ENCODE results near the gene CHST15. TPM values are rescaled to one million over a fixed set of nuclear protein-coding genes. Genes with fewer than 3 reads are reported as not detected.

The CHST15 gene
- total RNA-seq, 1 donor from 2014 or later: 0.49 TPM

DNA sequence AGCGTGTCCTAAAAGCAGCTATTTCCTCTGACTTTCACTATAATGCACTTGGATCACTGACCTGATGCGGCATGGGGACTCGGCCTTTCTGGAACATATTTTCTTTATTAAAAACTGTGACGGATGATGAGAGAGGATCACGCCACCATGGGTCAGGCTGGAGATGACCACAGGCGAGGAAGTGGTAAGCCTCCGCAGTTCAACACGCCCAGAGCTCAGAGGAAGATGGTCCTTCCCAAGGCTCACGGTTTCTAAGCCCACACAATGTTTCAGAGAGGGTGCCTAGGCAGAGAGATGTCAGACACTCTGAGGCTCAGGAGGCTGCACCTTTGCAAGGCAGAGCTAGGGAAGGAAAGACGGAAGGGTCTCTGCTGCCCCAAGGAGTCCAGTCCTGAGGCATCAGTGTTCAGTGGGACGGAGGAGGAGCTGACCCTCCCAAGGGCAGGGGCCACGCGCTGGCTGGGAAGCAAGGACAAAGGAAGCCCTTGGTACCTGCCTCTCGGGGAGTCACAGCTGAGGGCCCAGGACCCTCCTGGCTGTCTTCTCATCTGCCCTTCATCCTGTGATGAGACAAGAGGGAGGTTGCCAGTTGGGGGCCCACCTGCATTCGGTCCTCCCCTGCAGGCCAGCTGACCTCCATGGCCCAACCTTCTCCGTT, 9.5 kb downstream of the CHST15 start:
- intact Hi-C loops (cut with micrococcal nuclease): no loop called here

DNA sequence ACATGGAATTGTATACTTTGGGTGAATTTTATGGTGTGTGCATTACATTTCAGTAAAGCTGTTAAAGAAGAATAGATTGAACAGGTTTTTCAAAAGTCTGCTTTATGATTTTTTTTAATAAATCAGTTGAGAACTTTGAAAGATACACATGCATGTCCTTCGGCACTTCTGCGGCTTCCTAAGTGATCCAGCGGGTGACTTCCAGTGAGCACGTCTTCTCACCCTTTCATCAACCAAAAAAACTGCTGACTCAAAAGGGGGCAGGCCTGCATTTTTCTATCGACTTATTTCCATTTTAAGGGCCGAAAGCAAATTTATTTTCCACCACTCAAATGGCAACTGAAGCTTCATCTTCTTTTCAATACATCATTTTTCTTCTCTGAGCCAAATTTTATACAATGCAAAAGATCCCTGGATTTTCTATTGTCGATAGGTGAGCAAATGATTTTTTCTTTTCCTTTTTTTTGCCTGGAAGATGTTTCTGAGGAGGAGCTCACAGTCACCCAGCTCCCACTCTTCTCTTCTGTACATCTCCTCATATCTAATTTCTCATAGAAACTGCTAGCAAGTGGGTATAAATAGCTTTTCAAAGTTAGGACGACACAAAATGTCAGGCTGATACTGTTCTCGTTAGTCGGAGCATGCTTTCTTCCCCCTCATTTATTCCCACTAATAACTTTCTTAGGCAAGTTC, 10.2 kb downstream of the CHST15 start:
- intact Hi-C loops (cut with micrococcal nuclease): no loop called here

DNA sequence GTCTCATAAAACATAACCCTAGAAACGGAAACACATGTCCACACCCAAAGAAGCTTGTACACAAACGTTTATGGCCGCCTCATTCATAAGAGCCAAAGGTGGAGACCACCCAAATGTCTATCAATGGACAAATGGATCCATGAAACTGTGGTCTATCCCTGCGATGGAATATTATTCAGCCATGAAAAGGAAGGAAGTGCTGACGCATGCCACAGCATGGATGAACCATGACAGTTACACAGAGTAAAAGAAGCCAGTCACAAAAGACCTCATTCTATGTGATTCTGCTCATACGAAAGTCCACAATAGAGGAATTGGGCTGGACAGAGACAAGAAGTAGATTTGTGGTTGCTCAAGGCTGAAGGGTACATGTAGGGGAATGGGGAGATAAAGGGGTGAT, 10.8 kb downstream of the CHST15 start:
- intact Hi-C loops (cut with micrococcal nuclease): no loop called here

DNA sequence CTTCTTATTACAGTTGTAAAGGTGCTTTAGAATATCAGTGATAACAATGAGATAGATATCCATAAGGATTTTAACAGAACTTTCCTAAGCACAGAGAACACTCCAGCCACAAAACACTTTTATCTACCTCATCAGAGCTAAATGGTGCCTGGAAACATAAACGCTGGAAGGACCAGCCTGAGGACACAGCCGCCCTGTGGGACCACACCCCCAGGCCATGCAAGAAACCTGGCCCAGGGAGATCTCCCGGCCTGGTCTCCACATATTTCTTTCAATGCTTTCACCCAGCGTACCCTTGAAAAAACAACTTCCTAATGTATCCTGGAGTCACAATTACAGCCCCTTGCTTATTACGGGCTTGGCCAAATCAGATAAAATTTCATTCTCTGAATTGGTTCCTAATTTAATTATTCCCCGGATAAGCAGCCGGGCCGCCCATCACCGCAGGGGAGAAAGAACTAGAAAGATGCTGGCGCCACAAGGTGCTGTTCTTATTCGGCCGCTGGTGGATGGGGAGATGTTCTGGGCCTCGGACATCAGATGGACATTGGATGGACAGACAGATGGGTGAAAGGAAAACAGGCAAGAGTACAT, 11.8 kb downstream of the CHST15 start:
- intact Hi-C loops (cut with micrococcal nuclease): no loop called here

DNA sequence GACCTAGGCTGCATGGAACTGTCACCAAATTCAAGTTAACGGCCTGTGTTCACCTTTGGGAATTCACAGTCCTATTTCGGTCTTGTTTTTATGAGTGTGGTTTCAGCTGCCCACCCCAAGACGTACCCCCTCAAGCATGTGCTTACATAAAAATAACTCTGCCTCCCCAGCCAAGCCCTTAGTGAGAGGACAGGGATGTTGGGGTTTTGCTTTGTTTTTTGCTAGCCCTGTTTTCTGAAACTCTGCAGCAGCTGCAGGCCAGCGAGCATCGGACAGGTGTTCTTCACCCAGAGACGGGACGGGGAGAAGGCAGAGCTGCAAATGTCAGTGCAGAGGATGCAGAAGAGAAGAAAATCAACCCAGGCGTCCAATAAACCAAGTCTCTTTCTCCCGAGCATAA, 13.5 kb downstream of the CHST15 start:
- intact Hi-C loops (cut with micrococcal nuclease): no loop called here

DNA sequence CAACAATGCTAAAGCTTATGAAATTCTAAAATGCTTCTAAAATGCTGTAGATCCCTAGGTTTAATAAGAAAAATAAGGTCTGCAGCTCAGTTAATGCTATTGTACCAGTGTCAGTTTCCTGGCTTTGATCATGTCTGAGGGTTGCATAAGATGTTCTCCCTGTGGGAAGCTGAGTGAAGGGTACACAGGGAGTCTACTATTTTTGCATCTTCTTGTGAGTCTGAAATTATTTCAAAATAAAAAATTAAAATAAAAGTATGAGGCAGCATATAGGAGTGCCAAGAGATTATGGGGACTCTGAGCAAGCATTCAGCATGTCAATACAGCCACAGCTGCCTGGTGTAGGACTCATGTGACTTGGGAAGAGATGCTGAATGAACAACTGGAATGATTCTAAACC, 14.7 kb downstream of the CHST15 start:
- intact Hi-C loops (cut with micrococcal nuclease): no loop called here

DNA sequence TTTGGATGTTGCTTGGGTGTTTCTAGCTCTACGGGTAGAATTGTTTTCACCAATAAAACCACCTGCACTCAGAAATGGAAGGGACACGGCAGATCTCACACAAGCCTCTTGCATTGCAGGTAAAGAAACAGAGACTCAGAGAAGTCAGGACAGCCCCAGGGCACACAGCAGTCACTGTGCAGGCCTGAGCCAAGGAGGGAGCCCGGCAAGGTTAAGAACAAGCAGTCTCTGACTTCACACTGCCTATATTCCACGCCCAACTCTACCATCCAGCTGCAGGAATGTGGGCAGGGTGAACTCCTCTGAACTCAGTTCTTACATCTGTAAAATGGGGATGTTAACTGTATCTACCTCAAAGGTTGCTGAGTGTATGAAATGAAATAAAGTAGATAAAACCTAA, 15.4 kb downstream of the CHST15 start:
- intact Hi-C loops (cut with micrococcal nuclease): no loop called here

DNA sequence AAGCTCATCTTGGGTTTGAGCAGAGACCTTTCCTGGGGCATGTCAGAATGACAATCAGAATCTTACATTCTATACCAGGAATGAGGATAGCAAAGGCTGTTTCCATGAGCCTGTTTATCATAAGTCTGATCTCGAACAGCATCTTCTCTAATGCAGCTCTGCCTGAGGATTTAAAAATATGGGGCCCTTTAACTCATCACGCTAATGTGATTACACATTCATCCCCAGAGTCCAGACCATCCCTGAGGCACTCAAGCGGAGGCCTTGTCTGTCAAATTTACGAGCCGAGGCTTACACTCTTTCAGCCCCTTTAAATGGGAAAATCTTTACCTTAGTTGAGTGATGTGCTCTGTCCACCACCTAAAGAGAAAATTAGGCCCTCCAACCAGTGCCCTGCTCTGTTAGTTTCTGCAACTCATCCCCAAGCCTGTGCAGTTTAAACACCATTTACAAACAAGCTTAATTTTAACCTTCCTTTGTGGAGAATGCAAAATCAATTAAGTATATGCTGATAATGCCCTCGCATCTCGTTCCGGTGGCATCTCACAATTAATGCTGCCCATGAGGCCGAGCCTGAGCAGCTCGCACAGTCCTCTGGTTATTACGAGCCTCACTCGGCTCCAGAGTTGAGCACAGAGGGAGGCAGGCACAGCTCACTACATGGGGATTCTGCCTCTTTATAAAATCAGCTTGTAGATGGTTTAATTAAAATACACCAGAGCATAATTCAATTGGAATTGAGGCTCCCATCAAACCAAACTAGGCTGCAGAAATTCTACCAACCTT, 16.0 kb downstream of the CHST15 start:
- intact Hi-C loops (cut with micrococcal nuclease): no loop called here

DNA sequence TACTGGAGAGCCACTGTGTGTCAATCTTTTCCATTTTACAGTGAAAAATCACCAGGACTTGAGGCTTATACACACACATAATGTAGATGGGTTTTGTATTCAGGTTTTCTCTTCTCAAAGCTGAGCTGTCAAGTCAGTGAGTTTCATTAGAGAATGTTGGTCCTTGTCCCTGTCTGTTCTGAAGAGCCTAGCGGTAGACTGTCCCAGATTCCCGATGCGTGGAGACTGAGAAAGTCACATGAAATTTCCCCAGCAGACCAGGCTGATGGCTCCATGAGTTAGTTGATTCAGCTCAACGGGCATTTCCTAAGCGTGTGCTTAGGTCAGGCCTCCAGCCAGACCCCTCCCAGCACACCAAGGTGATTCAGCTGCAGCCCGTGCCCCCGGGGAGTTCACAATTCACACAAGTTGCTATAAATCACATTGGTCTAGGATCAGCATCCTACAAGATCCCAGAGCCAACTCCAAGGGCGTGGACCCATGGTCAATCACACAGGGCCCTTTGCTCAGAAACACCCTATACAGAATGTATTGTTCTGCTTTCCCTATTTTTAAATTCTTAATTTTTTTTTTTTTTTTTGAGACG, 17.2 kb downstream of the CHST15 start:
- intact Hi-C loops (cut with micrococcal nuclease): no loop called here

DNA sequence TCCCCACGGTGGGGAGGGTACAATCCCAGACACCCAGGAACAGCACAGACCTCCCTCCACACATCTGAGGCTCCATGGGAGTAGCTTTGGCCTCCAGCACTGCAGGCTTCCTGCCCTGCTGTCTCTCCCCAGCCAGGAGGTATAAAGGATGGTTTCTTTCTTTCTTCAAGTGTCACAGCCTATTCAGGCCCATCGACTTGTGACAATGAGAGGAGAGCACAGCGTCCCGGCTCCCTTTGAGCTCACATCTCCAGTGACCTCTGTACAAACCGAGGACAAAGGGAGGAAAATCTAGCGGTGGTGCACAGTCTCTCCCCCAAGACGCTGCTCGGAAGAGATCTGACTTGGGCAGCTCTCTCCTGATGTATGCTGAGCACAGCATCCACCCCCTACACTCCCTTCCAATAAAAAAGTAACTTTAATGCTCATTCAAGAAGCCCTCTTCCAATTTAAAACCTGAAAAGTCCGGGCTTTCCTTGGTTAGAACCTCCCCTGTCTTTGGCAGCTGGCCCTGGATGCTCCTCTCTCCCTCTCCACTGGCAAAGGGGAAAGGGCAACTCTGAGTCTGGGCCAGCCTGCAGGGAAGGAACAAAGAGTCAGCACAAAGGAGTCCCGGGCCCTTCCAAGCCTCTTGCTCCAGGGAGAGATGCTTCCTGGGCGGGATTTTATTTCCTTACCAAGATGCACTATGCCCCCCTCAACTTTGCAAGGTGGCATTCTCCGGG, 18.0 kb downstream of the CHST15 start:
- intact Hi-C loops (cut with micrococcal nuclease): no loop called here

DNA sequence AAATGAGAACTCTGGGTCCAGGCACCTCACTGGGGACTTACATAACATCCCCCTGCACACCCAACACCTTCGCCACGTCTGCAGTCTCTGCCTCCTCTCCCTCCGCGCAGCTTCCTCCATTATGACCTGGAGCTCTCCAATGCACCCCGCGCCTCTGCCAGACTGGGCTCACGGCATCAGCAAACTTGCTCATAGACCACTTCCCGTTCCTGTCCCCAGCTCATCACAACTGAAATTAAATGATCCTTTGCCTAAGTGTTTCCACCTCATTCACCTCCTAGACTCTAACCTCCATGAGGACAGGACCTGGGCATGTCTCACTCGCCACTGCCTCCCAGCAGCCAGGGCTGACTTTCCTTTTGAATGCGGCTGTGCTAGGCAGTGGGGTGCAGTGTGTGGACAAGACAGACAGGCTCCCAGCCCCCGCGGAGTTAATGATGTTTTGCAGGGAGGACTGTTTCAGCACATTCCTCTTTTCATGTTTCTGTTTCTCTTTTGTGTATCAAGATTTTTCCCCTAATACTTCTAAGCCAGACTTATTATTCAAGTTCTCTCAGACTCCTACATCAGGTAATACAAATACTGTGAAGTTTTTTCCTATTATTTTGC, 18.8 kb downstream of the CHST15 start:
- intact Hi-C loops (cut with micrococcal nuclease): no loop called here

DNA sequence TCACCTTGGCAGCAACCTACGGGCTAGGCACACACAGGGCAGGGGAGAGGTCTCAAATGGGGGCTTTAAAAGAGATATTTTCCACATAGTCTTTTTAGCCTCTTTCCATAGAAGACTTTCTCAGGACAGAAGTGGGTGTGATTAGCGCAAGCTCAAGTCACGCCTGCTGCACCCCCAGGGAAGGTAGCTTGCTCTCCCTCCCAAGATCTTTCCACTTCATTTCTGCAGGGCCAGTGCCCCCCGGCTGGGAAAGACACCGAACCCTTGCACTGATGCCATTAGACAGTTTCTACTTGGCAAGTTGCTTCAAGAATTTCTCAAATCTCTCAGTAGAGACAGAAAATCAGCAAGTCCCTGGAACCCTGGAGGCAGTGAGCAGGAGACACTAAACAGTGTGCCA, 19.4 kb downstream of the CHST15 start:
- intact Hi-C loops (cut with micrococcal nuclease): no loop called here

DNA sequence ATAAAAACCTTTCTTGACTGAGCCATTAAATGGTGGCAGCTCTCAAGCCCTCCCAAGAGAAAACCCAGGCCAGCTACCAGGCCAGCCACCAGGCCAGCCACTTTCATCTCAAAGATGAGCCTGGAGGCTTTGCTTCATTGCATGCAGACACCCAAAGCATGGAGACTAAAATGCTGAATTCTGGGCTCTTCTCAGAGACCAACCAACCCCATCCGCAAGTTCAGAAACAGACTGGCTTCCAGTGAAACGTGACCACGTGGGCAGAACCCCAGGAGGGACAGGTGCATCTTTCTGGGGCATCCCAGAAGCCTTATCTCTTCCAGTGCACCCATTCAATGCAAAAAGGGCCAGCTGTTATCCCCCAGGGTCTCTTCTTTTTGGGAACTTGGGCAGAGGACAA, 20.9 kb downstream of the CHST15 start:
- intact Hi-C loops (cut with micrococcal nuclease): no loop called here

DNA sequence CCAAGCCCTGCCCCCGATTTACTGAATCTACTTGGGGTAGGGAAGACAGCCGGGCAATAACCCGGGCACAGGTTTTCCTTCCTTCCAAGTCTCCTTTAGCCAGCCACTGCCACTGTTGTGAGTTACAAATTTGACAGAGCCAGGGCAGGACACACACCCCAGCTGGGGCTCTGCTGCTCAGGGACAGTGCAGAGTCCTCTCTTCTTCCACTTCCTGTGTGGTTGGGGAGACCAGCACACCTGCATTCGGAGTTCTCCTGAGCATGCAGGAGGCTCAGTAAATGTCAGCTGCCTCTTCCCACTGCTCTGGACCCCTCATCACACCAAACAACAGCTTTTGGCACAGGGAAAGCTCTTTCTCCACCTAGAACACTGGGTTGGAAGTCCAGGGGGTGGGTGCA, 21.3 kb downstream of the CHST15 start:
- intact Hi-C loops (cut with micrococcal nuclease): no loop called here

DNA sequence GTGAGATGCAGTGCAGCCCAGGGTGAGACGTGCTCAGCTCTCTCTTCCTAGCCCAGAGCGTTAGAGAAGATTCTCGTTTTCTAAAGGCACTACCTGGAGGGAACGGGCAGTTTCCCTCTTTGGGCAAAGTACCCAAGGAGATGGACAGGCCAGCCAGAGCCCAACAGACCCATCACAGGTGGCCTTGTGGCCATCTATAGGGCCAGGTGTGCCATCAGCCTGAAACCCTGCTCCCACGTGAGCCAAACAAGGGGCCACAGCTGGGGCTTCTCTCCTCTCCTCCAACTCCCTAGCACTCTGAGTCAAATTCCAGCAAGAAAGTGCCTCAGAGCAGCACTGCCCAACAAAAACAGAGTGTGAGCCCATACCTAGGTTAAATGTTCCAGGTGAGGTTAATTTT, 22.3 kb downstream of the CHST15 start:
- intact Hi-C loops (cut with micrococcal nuclease): no loop called here

DNA sequence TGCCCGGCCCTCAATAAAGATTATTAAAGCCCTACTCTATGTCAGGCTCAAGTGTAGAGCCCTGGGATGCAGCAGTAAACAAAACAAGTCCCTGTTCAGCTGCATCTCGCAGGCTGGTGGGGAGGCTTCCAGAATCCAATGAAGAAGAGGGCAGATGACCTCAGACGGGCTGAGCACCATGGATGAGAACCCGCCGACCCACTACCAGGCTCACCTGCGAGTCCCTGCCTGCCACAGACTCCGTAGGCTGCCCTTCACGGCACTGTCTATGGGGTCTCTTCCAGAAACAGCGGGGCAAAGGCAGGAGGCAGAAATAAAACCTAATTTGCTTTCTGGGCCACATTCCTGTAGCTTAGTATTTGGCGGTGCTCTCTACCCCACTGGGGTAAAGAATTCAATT, 22.7 kb downstream of the CHST15 start:
- intact Hi-C loops (cut with micrococcal nuclease): no loop called here

DNA sequence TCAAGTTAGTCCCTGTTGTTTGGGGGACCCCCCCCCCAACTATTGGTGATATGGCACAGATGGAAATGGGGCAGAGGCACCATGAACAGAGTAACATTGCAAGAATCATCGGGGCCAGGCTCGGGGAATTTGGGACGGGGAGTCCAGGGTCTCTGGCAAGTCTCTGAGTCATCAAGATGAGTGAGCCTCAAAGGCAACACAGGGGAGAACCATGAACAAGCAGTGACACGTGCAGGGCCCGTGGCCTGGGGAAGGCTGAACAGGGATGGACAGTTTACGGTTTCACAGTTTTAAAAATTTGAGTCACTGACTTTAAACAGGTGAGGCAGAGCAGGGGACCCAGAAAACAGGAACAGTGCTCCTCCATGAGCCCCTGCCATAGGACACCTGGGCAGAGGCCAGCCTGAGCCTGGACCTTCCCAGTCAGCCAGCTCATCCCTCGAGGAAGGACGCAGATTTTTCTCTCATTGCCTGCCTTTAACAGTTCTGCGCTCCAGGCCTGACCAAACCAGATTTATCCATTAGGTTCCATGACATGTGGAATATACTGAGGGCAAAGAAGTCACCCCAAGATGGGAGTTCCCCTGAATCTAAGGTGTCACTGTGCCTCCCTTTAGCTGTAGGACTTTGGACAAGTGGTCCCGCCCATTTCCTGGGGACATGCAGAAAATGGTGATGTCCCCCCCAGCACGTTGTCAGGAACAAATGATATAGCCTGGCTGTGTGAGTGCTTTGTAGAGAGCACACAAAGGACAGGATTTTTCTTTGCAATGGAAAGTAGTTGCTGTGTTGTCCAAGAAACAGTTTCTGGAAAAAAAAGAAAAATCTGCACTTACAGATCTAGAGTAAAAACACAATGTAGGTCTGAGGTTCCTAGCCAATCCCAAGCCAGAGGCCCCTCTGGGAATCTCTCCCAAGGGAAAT, 23.8 kb downstream of the CHST15 start:
- intact Hi-C loops (cut with micrococcal nuclease): no loop called here

DNA sequence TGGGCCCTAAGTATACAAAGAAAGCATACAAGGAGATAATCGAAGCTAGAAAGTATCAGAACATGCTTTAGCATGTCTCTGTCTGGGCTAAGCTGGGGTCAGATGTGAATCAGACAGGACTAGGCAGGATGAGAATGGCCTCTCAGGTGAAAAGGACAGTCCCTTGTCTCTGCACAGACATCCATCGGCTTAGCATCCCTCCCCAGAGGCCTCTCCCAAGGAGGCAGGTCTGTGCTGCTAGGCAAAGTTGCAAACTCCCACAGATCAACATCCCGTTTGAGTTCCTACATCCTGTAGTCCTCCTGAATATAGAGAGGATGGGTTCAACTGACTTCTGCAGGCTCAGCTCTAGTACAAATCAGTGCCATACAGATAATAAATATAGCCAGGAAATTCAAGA, 24.5 kb downstream of the CHST15 start:
- intact Hi-C loops (cut with micrococcal nuclease): no loop called here

DNA sequence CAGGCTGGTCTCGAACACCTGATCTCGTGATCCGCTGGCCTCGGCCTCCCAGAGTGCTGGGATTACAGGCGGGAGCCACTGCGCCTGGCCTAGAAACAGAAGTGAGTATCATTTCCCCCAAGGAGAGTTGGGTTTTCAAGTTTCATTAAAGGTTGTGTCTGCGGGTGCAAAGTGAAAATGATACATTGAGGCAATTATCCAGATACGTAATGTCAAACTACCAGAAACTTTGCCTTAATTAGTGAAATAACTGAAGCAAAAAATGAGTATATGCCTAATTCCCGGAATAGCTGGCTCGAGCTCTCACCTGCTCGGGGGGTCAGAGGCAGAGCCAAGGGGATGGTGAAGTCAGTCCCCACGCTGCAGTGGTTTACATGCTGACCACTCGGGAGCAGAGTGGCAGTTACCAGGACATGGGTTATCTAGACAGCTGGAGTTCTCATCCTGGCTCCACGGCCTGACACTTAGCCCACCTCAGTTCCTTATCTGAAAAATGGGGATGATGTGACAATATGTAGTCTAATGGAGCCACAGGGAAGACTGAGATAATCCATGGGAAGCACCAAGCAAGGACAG, 25.5 kb downstream of the CHST15 start:
- intact Hi-C loops (cut with micrococcal nuclease): no loop called here
